HL-60 (cell line): ENCODE results near the gene HDGFL2.

Source experiments
- DNase-seq, 2 experiments: peaks; one replicate each; pipeline ENCODE4 v3.0.0-alpha.2; 2010 to 2020; ENCODE audit warnings: low read depth in 1 of 2, low spot score in 1 of 2
- H3K27ac ChIP-seq: fragments of 250-450 bp; sonication (Bioruptor Pico); replicated peaks from 2 replicates; pipeline ENCODE4 v1.5.1; 2020; ENCODE audit warnings: mild to moderate bottlenecking, moderate library complexity
- H3K27me3 ChIP-seq: fragments of 250-450 bp; sonication (Bioruptor Pico); 2 replicates; pipeline ENCODE4 v1.5.1; 2021; ENCODE audit warnings: mild to moderate bottlenecking, moderate library complexity; ENCODE audit not compliant: insufficient read depth, poor library complexity, severe bottlenecking
- H3K4me3 ChIP-seq: replicated peaks from 2 replicates; pipeline ENCODE4 v1.5.1; 2011; ENCODE audit warnings: mild to moderate bottlenecking, control low read depth, low read length; ENCODE audit not compliant: insufficient read depth
- GABPA ChIP-seq: IDR thresholded peaks from 2 replicates; pipeline ENCODE4 v1.6.1; 2012; ENCODE audit warnings: low read depth
- POLR2AphosphoS5 ChIP-seq: IDR thresholded peaks from 2 replicates; pipeline ENCODE4 v1.6.1; 2012; ENCODE audit warnings: low read depth
- SPI1 ChIP-seq: IDR thresholded peaks from 2 replicates; pipeline ENCODE4 v1.6.1; 2012; ENCODE audit warnings: low read depth, mild to moderate bottlenecking, borderline replicate concordance
- TF ChIP-seq, protein P1 (sequence below): IDR thresholded peaks from one replicate; pipeline ENCODE4 v1.5.1; 2011; ENCODE audit warnings: low read length, control low read depth, inconsistent platforms; ENCODE audit not compliant: insufficient read depth
- TF ChIP-seq, protein P2 (sequence below): IDR thresholded peaks from 2 replicates; pipeline ENCODE4 v1.6.1; 2012; ENCODE audit warnings: low read depth; ENCODE audit not compliant: insufficient replicate concordance

HDGFL2 gene

DNA sequence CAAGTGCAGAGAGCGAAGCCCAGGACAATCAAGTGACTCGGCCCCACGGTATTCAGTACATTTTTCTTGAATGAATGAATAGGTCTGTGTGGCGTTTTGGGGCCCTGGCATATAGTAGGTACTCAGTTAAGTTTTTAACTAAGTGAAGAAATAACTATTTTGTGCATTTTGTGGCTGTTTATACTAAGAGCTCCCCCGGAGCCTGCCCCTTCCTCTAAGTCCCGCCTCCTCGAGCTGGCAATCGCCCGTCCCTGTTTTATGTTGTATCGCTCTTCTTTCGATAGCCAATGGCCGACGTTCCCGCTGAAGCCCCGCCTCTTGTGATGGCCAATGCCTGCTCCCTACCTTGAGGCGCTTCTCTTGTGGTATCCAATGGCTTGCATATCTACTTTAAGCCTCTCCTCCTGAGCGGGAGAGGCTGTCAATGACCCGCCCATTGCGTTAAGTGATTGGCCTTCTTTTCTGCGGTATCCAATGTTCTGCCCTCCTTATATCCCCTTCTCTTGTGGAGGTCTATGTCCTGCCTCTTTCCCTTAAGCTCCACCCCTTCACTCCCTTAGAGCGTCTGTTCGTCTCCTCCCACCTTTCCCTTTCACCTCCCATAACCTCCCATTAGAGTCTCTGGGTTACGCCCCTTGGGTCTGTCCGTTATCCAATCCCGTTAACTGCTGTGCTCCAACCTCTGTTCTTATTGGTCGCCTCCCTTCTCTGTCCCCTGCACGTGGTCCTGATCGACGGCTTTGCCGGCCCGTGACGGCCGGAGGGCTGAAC lies 509 bp upstream of the HDGFL2 start:
- DNase-seq, result peak; percentile 100
- Histone ChIP-seq H3K27ac (peak overlapping the region; percentile 91), H3K4me3 (peak overlapping the region; percentile 60), H3K27me3 (no peaks in the 10 kb centered on the region)
- TF ChIP-seq GABPA (peak; percentile 77), SPI1 (no peak)
- TF ChIP-seq, protein P1, sequence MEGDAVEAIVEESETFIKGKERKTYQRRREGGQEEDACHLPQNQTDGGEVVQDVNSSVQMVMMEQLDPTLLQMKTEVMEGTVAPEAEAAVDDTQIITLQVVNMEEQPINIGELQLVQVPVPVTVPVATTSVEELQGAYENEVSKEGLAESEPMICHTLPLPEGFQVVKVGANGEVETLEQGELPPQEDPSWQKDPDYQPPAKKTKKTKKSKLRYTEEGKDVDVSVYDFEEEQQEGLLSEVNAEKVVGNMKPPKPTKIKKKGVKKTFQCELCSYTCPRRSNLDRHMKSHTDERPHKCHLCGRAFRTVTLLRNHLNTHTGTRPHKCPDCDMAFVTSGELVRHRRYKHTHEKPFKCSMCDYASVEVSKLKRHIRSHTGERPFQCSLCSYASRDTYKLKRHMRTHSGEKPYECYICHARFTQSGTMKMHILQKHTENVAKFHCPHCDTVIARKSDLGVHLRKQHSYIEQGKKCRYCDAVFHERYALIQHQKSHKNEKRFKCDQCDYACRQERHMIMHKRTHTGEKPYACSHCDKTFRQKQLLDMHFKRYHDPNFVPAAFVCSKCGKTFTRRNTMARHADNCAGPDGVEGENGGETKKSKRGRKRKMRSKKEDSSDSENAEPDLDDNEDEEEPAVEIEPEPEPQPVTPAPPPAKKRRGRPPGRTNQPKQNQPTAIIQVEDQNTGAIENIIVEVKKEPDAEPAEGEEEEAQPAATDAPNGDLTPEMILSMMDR, result no peak

DNA sequence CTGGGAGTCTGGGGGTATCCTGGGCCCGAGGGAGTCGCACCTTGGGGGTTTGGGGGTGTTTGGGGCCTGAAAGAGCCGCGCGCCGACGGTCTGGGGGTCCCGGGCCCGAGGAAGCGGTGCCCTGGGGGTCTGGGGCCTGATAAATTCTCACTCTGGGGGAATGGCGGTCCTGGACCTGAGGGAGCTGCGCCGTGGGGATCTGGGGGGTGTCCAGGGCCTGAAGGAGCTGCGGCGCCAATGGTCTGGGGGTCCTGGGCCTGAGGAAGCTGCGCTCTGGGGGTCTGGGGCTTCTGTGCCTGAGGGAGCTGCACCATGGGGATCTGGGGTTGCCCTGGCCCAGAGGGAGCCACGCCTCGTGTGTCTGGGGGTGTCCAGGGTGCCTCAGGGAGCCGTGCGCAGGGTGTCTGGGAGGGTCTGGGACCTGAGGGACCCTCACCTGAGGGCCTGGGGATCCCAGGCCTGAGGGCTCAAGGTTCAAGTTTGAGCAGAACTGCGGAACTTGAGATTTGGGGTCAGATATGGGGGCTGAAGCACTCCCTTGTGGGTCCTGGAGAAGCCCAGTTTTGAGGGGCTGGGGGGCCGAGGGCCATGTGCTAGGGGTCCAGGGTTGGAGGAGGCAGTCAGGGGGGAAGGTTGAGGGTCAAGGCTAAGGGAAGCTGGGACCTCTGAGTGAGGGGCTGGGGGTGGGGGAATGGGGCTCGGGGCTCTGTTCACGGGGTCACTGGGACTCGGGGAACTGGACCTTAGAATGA lies 1.1 kb downstream of the HDGFL2 start:
- Histone ChIP-seq H3K27ac (peak overlapping the region; percentile 72), H3K4me3 (peak overlapping the region; percentile 78), H3K27me3 (no peaks in the 10 kb centered on the region)
- TF ChIP-seq GABPA, result no peak
- DNase-seq, result no peak

DNA sequence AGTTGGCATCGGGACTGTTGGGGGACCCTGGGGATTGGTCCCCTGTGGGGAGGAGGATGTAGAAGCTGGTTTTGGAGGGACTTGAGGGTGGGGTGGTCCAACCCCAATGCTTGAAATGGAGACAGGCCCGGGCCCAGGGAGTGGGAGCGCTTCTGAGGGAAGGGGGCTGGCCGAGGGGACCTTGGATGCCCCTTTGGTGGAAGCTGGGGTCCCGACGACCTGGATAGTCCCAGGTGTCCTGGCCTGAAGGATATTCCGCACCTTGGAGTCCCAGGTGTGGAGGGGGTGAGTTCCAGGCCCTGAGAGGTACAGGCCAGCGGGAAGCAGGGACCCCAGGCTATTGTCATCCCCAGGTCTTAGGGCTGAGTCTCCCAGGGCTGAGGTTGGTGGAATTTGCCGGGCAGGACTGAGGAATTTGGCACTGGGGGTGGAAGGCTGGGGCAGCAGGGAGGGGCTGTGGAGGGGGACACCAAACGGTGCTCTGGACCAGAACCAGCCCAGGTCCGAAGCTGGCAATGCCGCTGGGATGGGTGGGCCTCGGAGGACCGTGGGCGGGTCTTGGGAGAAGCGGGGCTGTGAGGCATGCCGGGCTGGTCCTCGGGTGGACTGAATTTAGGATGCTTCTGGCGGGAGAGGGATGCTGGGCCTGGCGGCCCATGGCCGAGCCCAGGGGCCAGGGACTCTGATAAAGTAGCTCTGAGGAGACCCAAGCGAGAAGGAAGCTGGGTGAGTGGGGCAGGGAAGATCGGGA lies 1.8 kb downstream of the HDGFL2 start:
- no peak overlapping the region for H3K27ac ChIP-seq
- no peak for TF ChIP-seq GABPA
- no peak for TF ChIP-seq POLR2AphosphoS5
- TF ChIP-seq, protein P2, sequence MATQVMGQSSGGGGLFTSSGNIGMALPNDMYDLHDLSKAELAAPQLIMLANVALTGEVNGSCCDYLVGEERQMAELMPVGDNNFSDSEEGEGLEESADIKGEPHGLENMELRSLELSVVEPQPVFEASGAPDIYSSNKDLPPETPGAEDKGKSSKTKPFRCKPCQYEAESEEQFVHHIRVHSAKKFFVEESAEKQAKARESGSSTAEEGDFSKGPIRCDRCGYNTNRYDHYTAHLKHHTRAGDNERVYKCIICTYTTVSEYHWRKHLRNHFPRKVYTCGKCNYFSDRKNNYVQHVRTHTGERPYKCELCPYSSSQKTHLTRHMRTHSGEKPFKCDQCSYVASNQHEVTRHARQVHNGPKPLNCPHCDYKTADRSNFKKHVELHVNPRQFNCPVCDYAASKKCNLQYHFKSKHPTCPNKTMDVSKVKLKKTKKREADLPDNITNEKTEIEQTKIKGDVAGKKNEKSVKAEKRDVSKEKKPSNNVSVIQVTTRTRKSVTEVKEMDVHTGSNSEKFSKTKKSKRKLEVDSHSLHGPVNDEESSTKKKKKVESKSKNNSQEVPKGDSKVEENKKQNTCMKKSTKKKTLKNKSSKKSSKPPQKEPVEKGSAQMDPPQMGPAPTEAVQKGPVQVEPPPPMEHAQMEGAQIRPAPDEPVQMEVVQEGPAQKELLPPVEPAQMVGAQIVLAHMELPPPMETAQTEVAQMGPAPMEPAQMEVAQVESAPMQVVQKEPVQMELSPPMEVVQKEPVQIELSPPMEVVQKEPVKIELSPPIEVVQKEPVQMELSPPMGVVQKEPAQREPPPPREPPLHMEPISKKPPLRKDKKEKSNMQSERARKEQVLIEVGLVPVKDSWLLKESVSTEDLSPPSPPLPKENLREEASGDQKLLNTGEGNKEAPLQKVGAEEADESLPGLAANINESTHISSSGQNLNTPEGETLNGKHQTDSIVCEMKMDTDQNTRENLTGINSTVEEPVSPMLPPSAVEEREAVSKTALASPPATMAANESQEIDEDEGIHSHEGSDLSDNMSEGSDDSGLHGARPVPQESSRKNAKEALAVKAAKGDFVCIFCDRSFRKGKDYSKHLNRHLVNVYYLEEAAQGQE, result no peak
- TF ChIP-seq, protein P1, result no peak
- no peak for TF ChIP-seq SPI1
- H3K27me3 ChIP-seq, result no peaks in the 10 kb centered on the region
- no peak for DNase-seq
- H3K4me3 ChIP-seq, result no peak overlapping the region

DNA sequence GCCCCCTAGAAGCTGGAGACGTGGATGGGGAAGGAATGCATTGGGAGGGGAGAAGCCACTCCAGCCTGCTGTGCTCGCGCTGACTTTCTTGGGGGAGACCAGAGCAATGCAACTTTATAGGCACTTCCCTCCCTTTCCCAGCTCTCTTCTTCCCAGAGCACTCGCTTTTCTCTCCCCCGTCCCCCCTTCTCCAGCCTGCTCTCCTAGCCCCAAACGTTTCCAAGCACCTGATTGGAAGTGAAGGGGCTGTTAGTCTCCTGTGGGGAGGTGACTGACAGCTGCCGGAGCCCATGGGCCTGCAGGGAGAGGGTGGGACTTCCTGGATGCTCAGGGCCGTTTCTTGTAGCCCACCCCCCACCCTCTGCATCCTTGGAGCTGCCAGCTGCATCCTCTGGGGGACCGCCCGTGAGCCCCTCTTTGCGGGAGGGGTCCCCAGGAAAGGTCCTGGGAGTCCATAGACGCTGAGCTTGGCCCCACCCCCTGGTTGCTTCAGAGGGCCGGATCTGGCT lies 2.5 kb downstream of the HDGFL2 start:
- DNase-seq, result no peak
- H3K27ac ChIP-seq, result no peak overlapping the region
- TF ChIP-seq GABPA (0 out of 2 replicates have a peak, but pooled peaks have one; percentile 19), SPI1 (no peak), POLR2AphosphoS5 (no peak)
- TF ChIP-seq, protein P2, result no peak
- TF ChIP-seq, protein P1, result no peak
- H3K4me3 ChIP-seq, result no peak overlapping the region
- no peaks in the 10 kb centered on the region for H3K27me3 ChIP-seq
